Gastrocnemius medialis (tissue), 4 donors: ENCODE results near the gene GALNTL6.

ENCODE experiments used
- POLR2A ChIP-seq, 2 donors: fragments of 450-650 bp; IDR thresholded peaks; one replicate each; pipeline ENCODE4 v1.6.1; 2017; ENCODE audit warnings: antibody characterized with exemption in 2 of 2, mild to moderate bottlenecking in 2 of 2, moderate library complexity in 2 of 2
- TF ChIP-seq, protein P1 (sequence below), 5 experiments: fragments of 450-650 bp in 3 of 5; fragments of 200-600 bp in 2 of 5; sonication (generic) in 2 of 5; IDR thresholded peaks in 4 of 5; conservative IDR thresholded peaks in 1 of 5; 1 replicate in 4 of 5; 2 replicates in 1 of 5; pipeline ENCODE4 v1.5.1; 2016 to 2019; ENCODE audit warnings: antibody characterized with exemption in 5 of 5, mild to moderate bottlenecking in 3 of 5, moderate library complexity in 3 of 5

DNA sequence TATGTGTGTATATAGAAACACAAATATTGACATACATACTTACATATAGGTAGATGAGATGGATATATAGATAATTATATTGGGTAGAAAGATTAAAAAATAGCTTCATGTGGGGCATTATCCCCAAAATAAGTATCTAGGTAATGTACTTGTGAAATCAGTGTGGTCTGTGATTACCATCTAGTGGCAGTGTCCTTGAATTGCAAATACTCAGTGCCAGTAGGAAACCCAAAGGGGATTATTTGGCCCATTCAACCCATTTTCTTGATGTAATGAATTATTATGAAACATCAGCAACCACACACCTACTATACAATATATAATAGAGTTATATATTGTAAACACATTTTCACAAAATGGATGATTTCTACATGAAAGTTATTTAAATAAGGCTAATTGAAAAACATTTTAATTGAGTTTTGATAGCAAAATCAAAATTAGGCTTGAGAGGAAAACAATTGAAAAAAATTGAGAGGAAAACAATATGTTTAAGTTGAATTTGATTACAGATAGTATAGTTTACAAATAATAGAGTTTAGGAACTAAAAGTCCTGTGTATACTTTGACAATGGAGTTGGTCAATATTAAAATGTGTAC lies 389.4 kb downstream of the GALNTL6 start:
- TF ChIP-seq, protein P1, sequence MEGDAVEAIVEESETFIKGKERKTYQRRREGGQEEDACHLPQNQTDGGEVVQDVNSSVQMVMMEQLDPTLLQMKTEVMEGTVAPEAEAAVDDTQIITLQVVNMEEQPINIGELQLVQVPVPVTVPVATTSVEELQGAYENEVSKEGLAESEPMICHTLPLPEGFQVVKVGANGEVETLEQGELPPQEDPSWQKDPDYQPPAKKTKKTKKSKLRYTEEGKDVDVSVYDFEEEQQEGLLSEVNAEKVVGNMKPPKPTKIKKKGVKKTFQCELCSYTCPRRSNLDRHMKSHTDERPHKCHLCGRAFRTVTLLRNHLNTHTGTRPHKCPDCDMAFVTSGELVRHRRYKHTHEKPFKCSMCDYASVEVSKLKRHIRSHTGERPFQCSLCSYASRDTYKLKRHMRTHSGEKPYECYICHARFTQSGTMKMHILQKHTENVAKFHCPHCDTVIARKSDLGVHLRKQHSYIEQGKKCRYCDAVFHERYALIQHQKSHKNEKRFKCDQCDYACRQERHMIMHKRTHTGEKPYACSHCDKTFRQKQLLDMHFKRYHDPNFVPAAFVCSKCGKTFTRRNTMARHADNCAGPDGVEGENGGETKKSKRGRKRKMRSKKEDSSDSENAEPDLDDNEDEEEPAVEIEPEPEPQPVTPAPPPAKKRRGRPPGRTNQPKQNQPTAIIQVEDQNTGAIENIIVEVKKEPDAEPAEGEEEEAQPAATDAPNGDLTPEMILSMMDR (IDR thresholded peaks at IDR 0.05 in 4 of 5, conservative IDR thresholded peaks at IDR 0.05 in 1 of 5): no peak
- no peak for TF ChIP-seq POLR2A (IDR thresholded peaks at IDR 0.05)
